Measurements from ENCODE around the gene TTC33.

- TF ChIP-seq, protein P1, sequence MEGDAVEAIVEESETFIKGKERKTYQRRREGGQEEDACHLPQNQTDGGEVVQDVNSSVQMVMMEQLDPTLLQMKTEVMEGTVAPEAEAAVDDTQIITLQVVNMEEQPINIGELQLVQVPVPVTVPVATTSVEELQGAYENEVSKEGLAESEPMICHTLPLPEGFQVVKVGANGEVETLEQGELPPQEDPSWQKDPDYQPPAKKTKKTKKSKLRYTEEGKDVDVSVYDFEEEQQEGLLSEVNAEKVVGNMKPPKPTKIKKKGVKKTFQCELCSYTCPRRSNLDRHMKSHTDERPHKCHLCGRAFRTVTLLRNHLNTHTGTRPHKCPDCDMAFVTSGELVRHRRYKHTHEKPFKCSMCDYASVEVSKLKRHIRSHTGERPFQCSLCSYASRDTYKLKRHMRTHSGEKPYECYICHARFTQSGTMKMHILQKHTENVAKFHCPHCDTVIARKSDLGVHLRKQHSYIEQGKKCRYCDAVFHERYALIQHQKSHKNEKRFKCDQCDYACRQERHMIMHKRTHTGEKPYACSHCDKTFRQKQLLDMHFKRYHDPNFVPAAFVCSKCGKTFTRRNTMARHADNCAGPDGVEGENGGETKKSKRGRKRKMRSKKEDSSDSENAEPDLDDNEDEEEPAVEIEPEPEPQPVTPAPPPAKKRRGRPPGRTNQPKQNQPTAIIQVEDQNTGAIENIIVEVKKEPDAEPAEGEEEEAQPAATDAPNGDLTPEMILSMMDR (IDR thresholded peaks at IDR 0.05; ENCODE audit: low read depth, low read length), result no peak
- TF ChIP-seq EZH2phosphoT487 (IDR thresholded peaks at IDR 0.05; ENCODE audit: low read depth), result no peak
These were observed 77.2 kb downstream of the TTC33 start for GRCh38 chr5:40678460-40679147.

Data from OCI-LY3 (cell line).